Measurements from ENCODE around the gene THSD4. TPM values are rescaled to one million over a fixed set of nuclear protein-coding genes. Genes with fewer than 3 reads are reported as not detected.
A peak's percentile ranks its signal among the peaks of the same experiment; 100 is the strongest.

THSD4 gene
- total RNA-seq, 1 experiment from 2014 or later: 0.29 TPM

DNA sequence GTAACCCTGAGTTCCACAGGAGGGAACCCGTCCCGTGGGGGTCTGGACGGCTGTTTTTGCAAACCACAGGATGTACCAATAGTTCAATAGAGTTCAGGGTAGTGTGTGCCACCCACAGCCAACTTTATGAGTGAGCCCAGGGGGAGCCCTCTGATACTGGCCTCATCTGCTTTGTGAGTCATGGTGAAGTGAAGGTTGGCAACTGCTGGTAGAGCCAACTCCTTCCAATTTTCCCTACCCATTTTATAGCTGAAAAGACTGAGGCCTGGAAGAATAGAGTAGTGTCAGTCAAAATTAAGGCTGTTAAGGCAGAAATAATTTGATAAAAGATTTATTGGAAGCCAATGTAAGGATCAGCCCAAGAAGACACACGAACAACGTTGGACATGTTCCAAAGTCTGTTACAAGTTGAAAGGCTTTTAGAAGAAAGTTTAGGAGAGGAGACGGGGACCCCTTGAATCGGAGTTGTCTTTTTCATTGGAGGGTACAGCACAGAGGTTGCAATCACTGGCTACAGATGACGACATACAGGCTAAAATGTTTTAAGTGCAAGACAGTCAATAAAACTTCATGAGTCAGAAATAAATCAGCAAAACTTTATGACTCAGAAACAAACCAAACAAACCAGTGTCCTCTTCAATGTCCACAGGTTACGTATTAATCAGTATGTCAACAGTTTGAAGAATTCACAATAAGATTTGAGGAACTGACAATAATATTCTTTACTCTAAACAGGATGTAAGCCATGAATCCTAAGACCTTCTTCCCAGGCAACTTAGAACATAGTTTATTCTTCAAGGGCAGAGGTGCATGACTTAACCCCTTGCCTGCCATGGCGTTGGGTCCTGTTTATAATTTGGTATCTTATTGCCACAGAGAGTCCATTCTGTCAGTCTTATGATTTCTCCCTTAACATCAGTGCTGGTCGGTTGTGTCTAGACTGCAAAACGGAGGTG lies 632.1 kb downstream of the THSD4 start:
- Histone ChIP-seq H3K4me3 (ENCODE audit: low read depth, low read length) (no peak overlapping the region), H3K4me1 (peaks cover 32% of the 10 kb centered on the region), H3K36me3 (ENCODE audit: control insufficient read depth, insufficient read depth, low read length) (no peaks in the 10 kb centered on the region), H3K9me3 (no peaks in the 10 kb centered on the region; the same call in 1 of the 2 replicates), H3K27me3 (replicated peaks; ENCODE audit: control insufficient read depth, insufficient read depth, low read length) (no peaks in the 10 kb centered on the region)
- BruUV-seq (replicated peaks): TSS peak; percentile 68
- CTCF ChIA-PET: no interaction called here
- Mint-ChIP-seq H3K36me3 (ENCODE audit: insufficient read depth, unreplicated experiment) (no peaks in the 10 kb centered on the region), H3K27ac (ENCODE audit: unreplicated experiment) (peak overlapping the region; percentile 61), H3K4me1 (ENCODE audit: low read depth, unreplicated experiment) (peaks cover 32% of the 10 kb centered on the region), H3K9me3 (ENCODE audit: unreplicated experiment) (no peaks in the 10 kb centered on the region), H3K27me3 (ENCODE audit: insufficient read depth, unreplicated experiment) (no peaks in the 10 kb centered on the region), H3K4me3 (ENCODE audit: unreplicated experiment) (no peak overlapping the region)
- POLR2A ChIA-PET: no interaction called here
- intact Hi-C loops (cut with micrococcal nuclease; ENCODE audit: unreplicated experiment): loop anchor here (5.0 kb wide), 1 partner anchor 35 kb away; no protein-coding TSS in a partner anchor
- DNase-seq: peak in 1 of 2 experiments; percentile 59
- TF ChIP-seq, protein P1, sequence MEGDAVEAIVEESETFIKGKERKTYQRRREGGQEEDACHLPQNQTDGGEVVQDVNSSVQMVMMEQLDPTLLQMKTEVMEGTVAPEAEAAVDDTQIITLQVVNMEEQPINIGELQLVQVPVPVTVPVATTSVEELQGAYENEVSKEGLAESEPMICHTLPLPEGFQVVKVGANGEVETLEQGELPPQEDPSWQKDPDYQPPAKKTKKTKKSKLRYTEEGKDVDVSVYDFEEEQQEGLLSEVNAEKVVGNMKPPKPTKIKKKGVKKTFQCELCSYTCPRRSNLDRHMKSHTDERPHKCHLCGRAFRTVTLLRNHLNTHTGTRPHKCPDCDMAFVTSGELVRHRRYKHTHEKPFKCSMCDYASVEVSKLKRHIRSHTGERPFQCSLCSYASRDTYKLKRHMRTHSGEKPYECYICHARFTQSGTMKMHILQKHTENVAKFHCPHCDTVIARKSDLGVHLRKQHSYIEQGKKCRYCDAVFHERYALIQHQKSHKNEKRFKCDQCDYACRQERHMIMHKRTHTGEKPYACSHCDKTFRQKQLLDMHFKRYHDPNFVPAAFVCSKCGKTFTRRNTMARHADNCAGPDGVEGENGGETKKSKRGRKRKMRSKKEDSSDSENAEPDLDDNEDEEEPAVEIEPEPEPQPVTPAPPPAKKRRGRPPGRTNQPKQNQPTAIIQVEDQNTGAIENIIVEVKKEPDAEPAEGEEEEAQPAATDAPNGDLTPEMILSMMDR (IDR thresholded peaks at IDR 0.05; ENCODE audit: insufficient read depth in 1 of 2, low read depth in 1 of 2, low read length in 1 of 2, severe bottlenecking in 1 of 2, unreplicated experiment in 1 of 2): no peak

DNA sequence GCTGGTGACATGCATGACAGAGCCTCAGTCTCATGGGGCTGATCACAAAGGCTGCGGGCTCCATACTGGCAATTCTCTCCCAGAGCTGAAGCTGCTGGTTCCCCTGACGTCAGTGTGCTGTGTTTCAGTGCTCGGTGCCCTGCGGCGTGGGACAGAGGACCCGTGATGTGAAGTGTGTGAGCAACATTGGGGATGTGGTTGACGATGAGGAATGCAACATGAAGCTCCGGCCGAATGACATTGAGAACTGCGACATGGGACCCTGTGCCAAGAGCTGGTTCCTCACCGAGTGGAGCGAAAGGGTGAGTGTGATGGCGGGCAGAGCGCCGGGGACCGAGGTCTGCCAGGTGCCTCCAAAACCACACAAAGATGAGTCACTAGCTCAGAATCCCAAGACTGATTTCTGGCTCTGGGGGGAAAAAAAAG lies 633.0 kb downstream of the THSD4 start:
- TF ChIP-seq, protein P1 (IDR thresholded peaks at IDR 0.05; ENCODE audit: insufficient read depth in 1 of 2, low read depth in 1 of 2, low read length in 1 of 2, severe bottlenecking in 1 of 2, unreplicated experiment in 1 of 2): no peak
- intact Hi-C loops (cut with micrococcal nuclease; ENCODE audit: unreplicated experiment): loop anchor here (5.0 kb wide), 1 partner anchor 34 kb away; no protein-coding TSS in a partner anchor
- H3K9me3 Mint-ChIP-seq (ENCODE audit: unreplicated experiment): no peaks in the 10 kb centered on the region
- BruUV-seq (replicated peaks): no TSS peak
- DNase-seq: no peak
- peak overlapping the region; percentile 61 for H3K27ac Mint-ChIP-seq (ENCODE audit: unreplicated experiment)
- peaks cover 38% of the 10 kb centered on the region for H3K4me1 Mint-ChIP-seq (ENCODE audit: low read depth, unreplicated experiment)
- peaks cover 39% of the 10 kb centered on the region for H3K4me1 ChIP-seq
- no peaks in the 10 kb centered on the region for H3K27me3 ChIP-seq (replicated peaks; ENCODE audit: control insufficient read depth, insufficient read depth, low read length)
- no peak overlapping the region for H3K4me3 Mint-ChIP-seq (ENCODE audit: unreplicated experiment)
- H3K36me3 ChIP-seq (ENCODE audit: control insufficient read depth, insufficient read depth, low read length): no peaks in the 10 kb centered on the region
- no peaks in the 10 kb centered on the region for H3K27me3 Mint-ChIP-seq (ENCODE audit: insufficient read depth, unreplicated experiment)
- ChIA-PET CTCF (no interaction called here), POLR2A (no interaction called here)
- no peaks in the 10 kb centered on the region; the same call in 1 of the 2 replicates for H3K9me3 ChIP-seq
- H3K36me3 Mint-ChIP-seq (ENCODE audit: insufficient read depth, unreplicated experiment): no peaks in the 10 kb centered on the region
- H3K4me3 ChIP-seq (ENCODE audit: low read depth, low read length): no peak overlapping the region

DNA sequence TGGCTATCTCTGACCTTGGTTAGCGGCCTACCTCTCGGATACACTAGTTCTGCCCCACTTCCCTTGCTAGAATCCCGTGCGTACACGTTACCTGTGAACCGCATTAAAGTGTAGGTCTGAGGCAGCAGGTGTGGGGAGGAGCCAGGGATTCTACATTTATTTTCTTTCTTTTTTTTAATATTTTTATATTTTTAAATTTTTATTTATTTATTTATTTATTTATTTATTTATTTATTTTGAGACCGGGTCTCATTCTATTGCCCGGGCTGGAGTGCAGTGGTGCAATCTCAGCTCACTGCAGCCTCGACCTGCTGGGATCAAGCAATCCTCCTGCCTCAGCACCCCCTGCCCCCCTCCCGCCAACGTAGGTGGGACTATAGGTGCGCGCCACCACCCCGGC lies 634.2 kb downstream of the THSD4 start:
- H3K4me1 Mint-ChIP-seq (ENCODE audit: low read depth, unreplicated experiment): peaks cover 35% of the 10 kb centered on the region
- H3K4me3 ChIP-seq (ENCODE audit: low read depth, low read length): no peak overlapping the region
- no peaks in the 10 kb centered on the region for H3K36me3 ChIP-seq (ENCODE audit: control insufficient read depth, insufficient read depth, low read length)
- no peaks in the 10 kb centered on the region for H3K27me3 ChIP-seq (replicated peaks; ENCODE audit: control insufficient read depth, insufficient read depth, low read length)
- BruUV-seq (replicated peaks): no TSS peak
- ChIA-PET POLR2A (no interaction called here), CTCF (no interaction called here)
- TF ChIP-seq, protein P1 (IDR thresholded peaks at IDR 0.05; ENCODE audit: insufficient read depth in 1 of 2, low read depth in 1 of 2, low read length in 1 of 2, severe bottlenecking in 1 of 2, unreplicated experiment in 1 of 2): no peak
- no peak overlapping the region for H3K4me3 Mint-ChIP-seq (ENCODE audit: unreplicated experiment)
- no peak overlapping the region for H3K27ac Mint-ChIP-seq (ENCODE audit: unreplicated experiment)
- H3K9me3 ChIP-seq: peaks cover 4% of the 10 kb centered on the region; the same call in 1 of the 2 replicates
- H3K4me1 ChIP-seq: peaks cover 38% of the 10 kb centered on the region
- no peaks in the 10 kb centered on the region for H3K27me3 Mint-ChIP-seq (ENCODE audit: insufficient read depth, unreplicated experiment)
- no peak for DNase-seq
- no peaks in the 10 kb centered on the region for H3K36me3 Mint-ChIP-seq (ENCODE audit: insufficient read depth, unreplicated experiment)
- intact Hi-C loops (cut with micrococcal nuclease; ENCODE audit: unreplicated experiment): loop anchor here (5.0 kb wide), 1 partner anchor 33 kb away; no protein-coding TSS in a partner anchor
- no peaks in the 10 kb centered on the region for H3K9me3 Mint-ChIP-seq (ENCODE audit: unreplicated experiment)
